Measurements from ENCODE around the gene NANOS2. TPM values are rescaled to one million over a fixed set of nuclear protein-coding genes. Genes with fewer than 3 reads are reported as not detected.

NANOS2 gene
- total and polyA plus RNA-seq, 2 of the 13 experiments (the other 11 are each of a cell fraction or from before 2014, with no cell fraction given) = not detected

- peak; percentile 100 for TF ChIP-seq E2F5 (CRISPR knock-in tag; conservative IDR thresholded peaks at IDR 0.05)
- no peak for TF ChIP-seq SALL2 (CRISPR knock-in tag; IDR thresholded peaks at IDR 0.05)
- TF ChIP-seq CHD2 (IDR thresholded peaks at IDR 0.05; ENCODE audit: low read depth, low read length) = peak; percentile 61; the same call in 1 of the 2 replicates
- peak; percentile 71; the same call in 1 of the 2 replicates for TF ChIP-seq HBP1 (CRISPR knock-in tag; IDR thresholded peaks at IDR 0.05; ENCODE audit: low read depth)
- TF ChIP-seq SSRP1 (CRISPR knock-in tag; IDR thresholded peaks at IDR 0.05) = no peak
- TF ChIP-seq ZBTB37 (CRISPR knock-in tag; IDR thresholded peaks at IDR 0.05) = no peak
- no peak for TF ChIP-seq ATF6 (CRISPR knock-in tag; conservative IDR thresholded peaks at IDR 0.05)
- TF ChIP-seq PPARG (CRISPR knock-in tag; conservative IDR thresholded peaks at IDR 0.05) = 0 out of 2 replicates have a peak, but pooled peaks have one; percentile 32
- no peak for TF ChIP-seq KIAA2018 (CRISPR knock-in tag; IDR thresholded peaks at IDR 0.05; ENCODE audit: borderline replicate concordance)
- TF ChIP-seq ZNF224 (CRISPR knock-in tag; IDR thresholded peaks at IDR 0.05) = no peak
- peak; percentile 96 for TF ChIP-seq SIN3B (IDR thresholded peaks at IDR 0.05; ENCODE audit: low read length)
- TF ChIP-seq ZNF773 (CRISPR knock-in tag; IDR thresholded peaks at IDR 0.05; ENCODE audit: borderline replicate concordance) = no peak
- no peak for TF ChIP-seq CBX1 (IDR thresholded peaks at IDR 0.05; ENCODE audit: low read depth)
- TF ChIP-seq SOX6 (IDR thresholded peaks at IDR 0.05) = no peak
- peak; percentile 39; the same call in 1 of the 2 replicates for TF ChIP-seq SOX6 (CRISPR knock-in tag; IDR thresholded peaks at IDR 0.05)
- TF ChIP-seq MAFK (conservative IDR thresholded peaks at IDR 0.05 in 1 of 2, IDR thresholded peaks at IDR 0.05 in 1 of 2; ENCODE audit: low read length in 2 of 2) = no peak
Measured at GRCh38 chr19:45927565-45928261, 13.1 kb upstream of the NANOS2 start (continued).

All from HepG2 (cell line).